SIG-M5 (cell line): Measurements from ENCODE around the gene SLC25A43.
"Not testable (repeated sequence)": the region's sequence is repeated elsewhere in the genome, so short reads cannot be mapped to it uniquely, and the experiment has no call there.

Experiments
- DNase-seq: peaks from one replicate; lab custom pipeline; 2025; lab: John Stamatoyannopoulos, UW

SLC25A43 gene

DNA sequence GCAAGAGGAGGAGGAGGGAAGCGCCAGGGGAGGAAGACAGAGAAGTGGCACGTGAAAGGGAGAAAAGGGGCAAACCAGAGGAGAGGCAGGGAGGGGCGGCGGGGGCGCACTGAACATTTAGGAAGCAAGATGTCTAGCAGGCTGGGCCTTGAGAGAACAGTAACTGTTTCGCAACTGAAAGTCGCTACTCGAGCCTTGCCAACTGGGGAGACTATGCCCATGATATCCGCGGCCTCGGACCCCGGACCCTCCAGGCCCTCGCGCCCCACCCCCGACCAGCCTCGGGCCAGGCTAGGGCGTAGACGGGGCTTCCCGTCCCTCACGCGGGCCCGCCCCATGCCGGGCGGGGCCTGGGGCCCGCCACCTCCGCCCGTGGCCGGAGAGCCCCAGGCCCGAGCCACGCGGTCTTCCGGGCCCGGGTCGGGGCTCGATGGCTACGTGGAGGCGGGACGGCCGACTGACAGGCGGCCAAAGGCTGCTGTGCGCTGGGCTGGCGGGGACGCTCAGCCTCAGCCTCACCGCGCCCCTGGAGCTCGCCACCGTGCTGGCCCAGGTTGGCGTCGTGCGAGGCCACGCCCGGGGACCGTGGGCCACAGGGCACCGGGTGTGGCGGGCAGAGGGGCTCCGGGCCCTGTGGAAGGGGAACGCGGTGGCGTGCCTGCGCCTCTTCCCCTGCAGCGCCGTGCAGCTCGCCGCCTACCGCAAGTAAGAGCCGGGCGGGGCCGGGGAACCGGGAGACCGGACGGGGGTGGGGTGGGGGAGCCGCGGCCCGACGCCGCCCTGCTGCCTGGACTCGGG, at the start of gene SLC25A43:
TSS of gene SLC25A43 (plus strand) at position 363 of the 798 bp plus-strand sequence. CDS start at position 431, 68 bp downstream.
- DNase-seq, result no peak

DNA sequence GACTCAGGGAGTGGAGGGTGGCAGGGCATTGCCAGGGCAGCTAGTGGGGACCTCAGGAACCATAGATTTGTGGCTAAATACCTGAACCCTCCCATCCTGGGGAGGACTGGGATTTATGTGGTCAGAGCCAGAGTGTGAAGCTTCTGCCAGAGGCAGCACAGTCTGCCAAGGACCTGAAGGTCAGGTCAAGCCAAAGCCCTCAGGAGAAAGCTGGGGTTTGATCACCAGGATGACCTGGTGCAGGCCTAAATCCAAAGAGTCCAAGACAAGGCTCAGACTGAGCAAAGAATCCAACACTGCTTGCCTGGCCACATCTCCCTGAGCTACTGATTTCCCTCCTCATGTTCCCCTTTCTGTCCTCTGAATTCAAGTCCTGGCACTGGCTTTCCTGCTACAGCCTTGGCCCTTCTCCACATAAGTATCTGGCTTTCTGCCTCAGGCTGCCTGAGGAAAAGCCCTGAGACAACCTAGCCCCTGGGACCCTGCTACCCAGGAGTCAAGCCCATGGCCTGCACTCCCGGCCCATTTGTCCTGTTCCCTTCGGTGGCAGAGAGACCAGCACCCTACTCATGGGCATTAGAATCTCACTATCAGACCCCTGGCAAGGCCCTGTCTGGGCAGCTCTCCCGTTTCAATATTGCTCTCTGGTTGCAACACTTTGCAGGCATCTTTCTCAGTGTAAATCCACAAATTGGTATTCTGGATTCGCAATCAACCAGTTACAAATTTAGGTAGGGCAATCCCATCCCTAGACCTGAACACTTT, 39.3 kb upstream of the SLC25A43 start:
- DNase-seq, result no peak

DNA sequence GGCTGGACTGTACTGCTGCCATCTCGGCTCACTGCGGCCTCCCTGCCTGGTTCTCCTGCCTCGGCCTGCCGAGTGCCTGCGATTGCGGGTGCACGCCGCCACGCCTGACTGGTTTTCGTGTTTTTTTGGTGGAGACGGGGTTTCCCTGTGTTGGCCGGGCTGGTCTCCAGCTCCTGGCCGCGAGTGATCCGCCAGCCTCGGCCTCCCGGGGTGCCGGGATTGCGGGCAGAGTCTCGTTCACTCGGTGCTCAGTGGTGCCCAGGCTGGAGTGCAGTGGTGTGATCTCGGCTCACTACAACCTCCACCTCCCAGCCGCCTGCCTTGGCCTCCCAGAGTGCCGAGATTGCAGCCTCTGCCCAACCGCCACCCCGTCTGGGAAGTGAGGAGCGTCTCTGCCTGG, 37.7 kb upstream of the SLC25A43 start:
- DNase-seq, result not testable (repeated sequence)

DNA sequence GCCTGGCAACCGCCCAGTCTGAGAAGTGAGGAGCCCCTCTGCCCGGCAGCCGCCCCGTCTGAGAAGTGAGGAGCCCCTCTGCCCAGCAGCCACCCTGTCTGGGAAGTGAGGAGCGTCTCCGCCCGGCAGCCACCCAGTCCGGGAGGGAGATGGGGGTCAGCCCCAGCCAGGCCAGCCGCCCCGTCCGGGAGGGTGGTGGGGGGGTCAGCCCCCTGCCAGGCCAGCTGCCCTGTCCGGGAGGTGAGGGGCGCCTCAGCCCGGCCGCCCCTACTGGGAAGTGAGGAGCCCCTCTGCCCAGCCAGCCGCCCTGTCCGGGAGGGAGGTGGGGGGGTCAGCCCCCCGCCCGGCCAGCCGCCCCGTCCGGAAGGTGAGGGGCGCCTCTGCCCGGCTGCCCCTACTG, 37.1 kb upstream of the SLC25A43 start:
- DNase-seq, result not testable (repeated sequence)

DNA sequence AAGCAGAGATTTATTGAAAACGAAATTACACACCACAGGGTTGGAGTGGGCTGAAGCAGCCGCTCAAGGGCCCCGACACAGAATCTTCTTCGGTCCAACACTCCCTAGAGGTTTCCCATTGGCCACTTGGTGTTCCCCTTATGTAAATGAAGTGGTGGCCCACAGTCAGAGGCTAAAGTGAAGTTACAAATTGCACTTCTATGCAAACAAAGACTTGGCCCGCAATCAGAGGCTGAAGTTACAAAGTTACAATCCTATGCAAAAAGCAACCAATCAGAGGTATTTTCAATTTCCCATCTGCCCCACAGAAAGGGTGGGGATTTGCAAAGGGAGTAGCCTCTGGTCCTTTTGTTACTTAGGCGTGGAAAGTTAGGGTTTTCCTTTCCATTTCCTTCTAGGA, 35.7 kb upstream of the SLC25A43 start:
- DNase-seq, result no peak

DNA sequence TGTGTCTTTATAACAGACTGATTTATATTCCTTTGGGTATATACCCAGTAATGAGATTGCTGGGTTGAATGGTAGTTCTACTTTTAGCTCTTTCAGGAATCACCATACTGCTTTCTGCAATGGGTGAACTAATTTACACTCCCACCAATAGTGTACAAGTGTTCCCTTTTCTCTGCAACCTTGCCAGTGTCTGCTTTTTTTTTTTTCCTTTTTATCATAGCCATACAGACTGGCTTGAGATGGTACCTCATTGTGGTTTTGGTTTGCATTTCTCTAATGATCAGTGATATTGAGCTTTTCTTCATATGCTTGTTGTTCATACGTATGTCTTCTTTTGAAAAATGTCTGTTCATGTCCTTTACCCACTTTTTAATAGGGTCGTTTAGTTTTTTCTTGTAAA, 27.3 kb upstream of the SLC25A43 start:
- DNase-seq, result not testable (repeated sequence)

DNA sequence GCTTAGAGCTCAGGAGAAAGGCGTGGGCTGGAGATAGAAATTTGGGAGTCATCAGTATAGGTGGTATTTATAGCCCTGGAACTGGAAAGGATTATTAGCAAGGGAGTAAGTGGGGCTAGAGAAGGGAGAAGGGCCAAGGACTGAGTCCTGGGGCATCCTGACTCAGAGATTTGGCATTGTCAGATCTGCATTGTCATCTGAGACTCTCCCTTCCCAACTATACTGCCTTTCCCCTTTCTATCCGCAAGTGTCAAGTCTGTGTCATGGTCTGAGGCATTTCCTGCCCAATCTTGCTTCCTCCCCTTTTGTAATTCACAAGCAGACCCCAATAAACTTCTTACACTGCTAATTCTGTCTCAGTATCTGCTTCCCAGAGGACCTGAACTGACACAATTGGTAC, 24.4 kb upstream of the SLC25A43 start:
- no peak for DNase-seq

DNA sequence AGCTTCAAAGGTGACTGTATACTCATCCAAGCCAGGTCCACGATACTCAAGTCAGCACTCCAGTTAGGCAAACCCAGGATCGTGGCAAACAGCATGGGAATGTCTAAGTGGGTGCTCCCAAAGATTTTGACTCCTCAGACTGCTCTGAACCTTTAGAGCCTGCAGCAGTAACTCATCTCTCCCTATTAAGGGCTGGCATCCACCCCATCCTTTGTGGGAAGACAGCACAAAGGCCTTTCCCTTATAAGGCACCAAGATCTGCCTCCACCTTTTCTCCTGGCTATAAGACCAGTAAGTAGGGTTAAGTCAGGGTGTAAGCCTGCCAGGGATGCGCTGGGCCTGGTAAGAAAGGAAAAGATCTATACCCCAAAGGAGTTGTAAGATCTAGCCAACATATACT, 23.6 kb upstream of the SLC25A43 start:
- no peak for DNase-seq

DNA sequence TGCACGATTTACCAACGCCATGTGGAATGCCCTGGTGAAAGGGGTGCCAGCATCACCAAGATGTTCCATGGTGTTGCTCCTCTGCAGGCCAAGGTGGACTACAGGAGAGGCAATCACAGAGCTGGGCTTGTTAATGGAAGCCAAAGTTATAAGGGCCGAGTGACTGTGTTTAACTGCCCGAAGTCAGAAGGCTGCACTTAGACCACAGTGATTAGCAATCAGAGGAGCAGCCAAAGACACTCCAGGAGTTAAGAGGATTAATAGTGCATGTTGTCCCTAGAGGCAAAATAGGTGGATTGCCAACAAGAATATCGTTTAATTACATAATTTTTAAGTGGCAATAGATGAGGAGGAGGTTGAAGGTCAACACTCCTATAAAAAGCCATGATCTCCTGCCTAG, 22.8 kb upstream of the SLC25A43 start:
- no peak for DNase-seq

DNA sequence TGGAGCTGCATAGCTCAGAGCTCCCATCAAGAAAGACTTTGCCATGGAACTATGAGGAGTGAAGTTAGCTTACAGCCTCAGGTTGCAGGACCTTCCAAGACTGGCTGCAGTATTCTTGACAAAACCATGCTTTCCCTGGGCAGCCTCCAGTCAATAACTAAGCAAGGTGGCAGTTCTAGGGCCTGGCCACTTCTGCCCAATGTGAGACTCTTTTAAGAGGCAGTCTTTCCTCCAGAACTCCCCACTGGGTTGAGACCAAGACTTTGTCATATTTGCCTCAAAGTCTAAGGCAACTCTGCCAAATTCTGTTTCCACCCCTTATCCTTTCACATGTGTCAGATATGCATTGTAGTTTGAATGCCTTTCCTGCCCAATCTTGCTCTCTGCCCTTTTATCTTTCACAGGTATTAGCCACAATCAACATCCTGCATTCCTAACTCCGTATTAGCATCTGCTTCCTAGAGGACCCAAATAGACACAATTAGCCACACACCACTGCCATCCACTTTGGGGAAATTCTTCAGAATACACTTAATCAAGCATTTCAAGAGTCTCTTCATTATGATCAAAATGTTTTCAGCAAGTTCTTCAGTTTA, 17.7 kb upstream of the SLC25A43 start:
- no peak for DNase-seq

DNA sequence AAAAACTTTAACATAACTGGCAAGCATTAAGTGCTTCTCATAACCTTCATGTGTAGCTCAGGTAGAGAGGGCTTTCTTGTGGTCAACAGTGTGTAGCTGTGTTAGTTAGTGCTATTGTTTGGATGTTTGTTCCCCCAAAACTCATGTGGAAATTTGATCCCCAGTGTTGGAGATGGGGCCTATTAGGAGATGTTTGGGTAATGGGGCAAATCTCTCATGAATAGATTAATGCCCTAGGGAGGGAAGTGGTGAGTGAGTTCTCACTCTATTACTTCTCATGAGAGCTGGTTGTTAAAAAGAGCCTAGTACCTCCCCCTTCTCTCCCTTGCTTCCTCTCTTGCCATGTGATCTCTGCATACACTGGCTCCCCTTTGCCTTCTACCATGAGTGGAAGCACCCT, 16.5 kb upstream of the SLC25A43 start:
- DNase-seq, result no peak

DNA sequence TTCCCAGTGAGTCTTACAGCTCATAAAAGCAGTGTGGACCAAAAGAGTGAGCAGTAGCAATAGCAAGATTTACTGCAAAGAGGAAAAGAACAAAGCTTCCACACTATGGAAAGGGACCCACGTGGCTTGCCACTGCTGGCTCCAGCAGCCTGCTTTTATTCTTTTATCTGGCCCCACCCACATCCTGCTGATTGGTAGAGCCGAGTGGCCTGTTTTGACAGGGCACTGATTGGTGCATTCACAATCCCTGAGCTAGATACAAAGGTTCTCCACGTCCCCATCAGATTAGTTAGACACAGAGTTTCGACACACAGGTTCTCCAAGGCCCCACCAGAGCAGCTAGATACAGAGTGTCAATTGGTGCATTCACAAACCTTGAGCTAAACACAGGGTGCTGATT, 12.5 kb upstream of the SLC25A43 start:
- not testable (repeated sequence) for DNase-seq

DNA sequence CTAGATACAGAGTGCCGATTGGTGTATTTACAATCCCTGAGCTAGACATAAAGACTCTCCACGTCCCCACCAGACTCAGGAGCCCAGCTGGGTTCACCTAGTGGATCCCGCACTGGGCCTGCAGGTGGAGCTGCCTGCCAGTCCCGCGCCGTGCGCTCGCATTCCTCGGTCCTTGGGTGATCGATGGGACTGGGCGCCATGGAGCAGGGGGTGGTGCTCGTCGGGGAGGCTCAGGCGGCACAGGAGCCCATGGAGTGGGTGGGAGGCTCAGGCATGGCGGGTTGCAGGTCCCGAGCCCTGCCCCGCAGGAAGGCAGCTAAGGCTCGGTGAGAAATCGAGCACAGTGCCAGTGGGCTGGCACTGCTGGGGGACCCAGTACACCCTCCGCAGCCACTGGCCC, 11.7 kb upstream of the SLC25A43 start:
- not testable (repeated sequence) for DNase-seq

DNA sequence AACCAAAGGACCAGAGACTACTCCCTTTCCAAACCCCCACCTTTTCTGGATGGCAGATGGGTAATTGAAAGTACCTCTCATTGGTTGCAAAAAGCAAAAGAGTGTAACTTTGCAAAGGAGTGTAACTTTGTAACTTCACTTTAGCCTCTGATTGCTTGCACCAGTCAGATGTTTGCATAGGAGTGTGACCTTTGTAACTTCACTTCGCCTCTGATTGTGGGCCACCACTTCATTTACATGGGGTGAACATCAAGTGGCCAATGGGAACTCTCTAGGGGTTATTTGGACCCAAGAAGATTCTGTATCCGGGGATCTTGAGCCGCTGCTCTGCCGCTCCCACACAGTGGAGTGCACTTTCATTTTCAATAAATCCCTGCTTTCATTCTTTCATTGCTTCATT, 9.9 kb upstream of the SLC25A43 start:
- DNase-seq, result no peak

DNA sequence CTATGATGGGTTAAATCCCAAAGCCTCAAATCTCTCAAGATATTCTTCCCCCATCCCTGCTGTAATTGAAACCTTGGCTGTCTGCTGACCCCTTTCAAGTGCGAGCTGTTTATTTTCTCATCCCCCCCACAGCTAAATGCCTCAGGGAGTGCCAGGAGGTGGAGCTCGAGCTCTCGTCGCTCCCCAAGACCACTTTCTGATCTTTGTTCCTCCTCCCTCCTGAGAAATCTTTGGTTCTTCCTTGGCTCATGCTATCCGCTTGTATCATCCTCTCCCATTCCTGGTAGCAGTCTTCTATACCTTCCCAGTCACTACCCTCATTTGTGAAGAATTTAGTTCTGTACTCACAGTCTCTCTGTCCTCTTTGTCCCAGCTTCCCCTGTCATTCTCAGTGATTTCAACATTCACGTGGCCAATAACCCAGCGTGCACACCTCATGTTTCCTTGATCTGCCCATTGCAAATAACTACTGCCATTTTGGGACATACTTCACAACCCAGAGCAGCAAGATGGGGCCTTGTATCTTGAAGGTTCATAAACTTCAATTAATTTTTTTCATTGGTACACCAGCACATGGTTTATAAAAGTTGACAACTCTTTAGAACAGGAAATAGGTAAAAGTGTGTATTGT, 9.2 kb upstream of the SLC25A43 start:
- no peak for DNase-seq

DNA sequence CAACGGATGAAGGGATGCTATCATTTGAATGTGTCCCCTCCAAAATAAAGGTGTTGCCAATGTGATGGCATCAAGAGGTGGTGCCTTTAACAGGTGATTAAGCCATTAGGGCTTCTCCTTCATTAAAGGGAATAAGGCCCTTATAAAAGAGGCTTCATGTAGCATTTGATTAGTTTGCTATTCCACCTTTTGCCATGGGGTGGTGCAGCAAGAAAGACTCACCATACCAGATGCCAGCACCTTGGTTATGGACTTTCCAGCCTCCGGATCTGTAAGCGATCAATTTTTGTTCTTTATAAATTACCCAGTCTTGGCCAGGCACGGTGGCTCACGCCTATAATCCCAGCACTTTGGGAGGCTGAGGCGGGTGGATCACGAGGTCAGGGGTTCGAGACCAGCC, 7.9 kb upstream of the SLC25A43 start:
- no peak for DNase-seq

DNA sequence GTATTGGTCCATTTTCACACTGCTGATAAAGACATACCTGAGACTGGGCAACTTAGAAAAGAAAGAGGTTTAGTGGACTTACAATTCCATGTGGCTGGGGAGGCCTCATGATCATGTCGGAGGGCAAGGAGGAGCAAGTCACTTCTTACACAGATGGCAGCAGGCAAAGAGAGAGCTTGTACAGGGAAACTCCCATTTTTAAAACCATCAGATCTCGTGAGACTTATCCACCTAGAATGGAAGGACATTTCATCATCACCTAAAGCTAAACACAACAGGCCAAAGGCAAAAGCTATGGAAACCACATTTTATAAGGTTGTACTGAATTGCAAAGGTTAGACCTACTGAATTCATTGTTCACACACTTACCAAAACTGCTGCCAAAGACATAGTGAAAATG, 6.0 kb upstream of the SLC25A43 start:
- DNase-seq, result no peak

DNA sequence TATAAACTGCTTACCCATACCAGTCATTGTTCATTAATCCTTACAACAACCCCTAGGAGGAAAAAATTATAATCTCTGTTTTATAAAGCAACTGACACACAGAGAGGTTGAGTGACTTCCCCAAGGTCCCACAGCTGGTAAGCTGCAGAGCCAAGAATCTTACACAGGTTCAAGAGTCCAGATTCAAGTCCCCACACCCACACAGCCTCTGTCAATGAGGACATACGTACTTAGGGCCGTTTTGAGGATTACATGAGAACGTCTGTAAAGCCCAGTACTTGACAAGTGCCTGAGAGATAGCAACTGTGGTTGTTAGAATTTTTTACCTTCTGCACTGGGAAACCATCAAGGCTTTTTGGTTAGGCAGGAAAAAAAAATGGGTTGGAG, 556 bp upstream of the SLC25A43 start:
- DNase-seq, result no peak

DNA sequence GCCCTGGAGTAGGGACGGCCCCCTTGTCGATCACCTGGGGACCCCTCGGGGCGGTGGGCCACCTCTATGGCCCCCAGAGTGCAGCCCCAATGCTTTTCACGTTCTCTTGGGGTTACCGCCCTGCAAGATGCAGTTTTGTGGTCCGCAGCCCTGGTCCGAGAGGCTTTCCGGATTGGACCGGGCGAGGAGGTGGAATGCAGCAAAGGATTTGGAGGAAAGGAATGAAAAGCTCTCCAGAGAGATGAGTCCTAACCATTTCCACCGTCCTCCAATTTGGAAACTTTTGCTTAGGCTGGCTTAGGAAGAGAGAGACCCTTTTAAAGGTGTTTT, 601 bp downstream of the SLC25A43 start:
- DNase-seq, result no peak

DNA sequence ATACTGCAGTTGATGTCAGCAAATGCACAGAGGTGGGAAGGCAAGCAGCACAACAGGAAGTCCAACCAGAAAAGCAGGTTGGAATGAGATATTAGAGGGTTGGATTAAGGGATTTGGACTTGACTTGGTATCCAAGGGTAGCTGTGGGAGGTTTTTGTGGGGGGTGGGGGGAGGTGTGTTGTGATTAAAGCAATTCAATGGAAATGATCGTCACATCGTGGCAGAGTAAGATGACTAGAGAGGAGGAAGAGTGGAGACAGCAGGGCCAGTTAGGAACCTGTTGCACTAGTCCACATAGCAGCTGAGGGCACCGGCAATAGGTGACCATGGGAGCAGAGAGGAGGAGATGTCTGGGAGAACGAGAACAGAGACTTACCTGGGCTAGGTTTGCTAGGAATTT, 2.4 kb downstream of the SLC25A43 start:
- DNase-seq, result no peak

DNA sequence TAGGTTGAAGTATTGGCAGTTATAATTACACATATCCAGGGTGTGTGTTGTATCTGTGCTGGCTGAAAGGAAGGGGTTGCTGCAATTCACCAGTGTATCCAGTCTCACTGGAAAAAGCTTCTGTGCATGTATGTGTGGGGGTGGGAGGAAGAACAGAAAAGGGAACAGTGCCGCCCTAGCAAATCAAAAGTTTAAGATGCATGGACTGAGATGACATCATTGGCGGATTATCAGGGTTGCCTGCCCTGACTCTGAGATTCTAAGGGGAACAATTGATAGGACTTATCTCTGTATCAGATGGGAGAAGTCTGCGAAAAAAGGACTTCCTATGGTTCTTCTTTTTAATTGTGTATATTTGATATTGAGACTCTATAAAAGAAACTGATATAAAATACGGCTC, 3.5 kb downstream of the SLC25A43 start:
- no peak for DNase-seq

DNA sequence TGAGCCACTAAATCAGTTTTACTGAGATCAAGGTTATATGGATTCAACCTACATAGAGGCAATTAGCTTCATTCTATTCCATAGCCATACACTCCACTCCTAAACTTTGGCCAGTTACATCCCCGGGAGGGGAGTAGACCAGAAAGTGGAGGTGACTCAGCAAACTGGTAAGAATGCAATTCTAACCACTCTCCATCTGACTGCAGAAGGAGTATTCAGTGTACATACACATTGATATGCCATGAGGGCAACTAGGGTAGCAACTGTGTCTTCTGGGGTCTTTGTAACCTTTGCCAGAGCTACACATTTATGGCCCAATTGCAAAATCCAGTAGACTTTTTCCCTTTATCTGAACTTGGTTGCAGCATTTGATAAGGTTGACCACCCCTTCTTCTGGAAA, 7.6 kb downstream of the SLC25A43 start:
- DNase-seq, result no peak

DNA sequence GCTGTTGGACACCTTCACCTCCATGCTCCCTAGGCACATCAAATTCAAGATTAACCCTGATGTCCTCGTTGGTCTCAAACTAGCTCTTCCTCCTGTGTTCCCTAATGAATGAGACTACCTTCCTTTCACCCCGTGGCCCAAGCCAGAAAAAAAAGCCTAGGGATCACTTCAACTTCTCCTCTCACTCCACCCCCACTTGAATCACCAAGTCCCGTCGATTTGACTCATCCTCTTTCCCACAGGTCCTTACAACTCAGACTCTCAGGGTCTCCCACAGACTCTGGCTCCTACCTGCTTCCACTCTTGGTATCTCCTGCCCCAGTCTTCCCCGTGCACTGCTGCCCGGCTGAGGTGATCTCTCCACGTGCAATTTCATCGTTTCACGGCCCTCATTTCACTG, 8.5 kb downstream of the SLC25A43 start:
- no peak for DNase-seq
